SJCRH30 (cell line): ENCODE results near the gene YES1. TPM values are rescaled to one million over a fixed set of nuclear protein-coding genes. Genes with fewer than 3 reads are reported as not detected.

Experiments
- DNase-seq, 2 experiments: peaks; one replicate each; pipeline ENCODE4 v3.0.0-alpha.2; 2015 to 2020
- H3K27ac ChIP-seq: fragments of 250-450 bp; sonication (Bioruptor Pico); 2 replicates; pipeline ENCODE4 v1.5.1; 2020; ENCODE audit warnings: mild to moderate bottlenecking, moderate library complexity
- H3K27me3 ChIP-seq: fragments of 250-450 bp; sonication (Bioruptor Pico); 2 replicates; pipeline ENCODE4 v1.5.1; 2020; ENCODE audit warnings: mild to moderate bottlenecking, moderate library complexity
- H3K36me3 ChIP-seq: fragments of 250-450 bp; sonication (Bioruptor Pico); 2 replicates; pipeline ENCODE4 v1.5.1; 2020; ENCODE audit warnings: mild to moderate bottlenecking, moderate library complexity
- H3K4me1 ChIP-seq: fragments of 250-450 bp; sonication (Bioruptor Pico); 2 replicates; pipeline ENCODE4 v1.5.1; 2020; ENCODE audit warnings: mild to moderate bottlenecking, moderate library complexity
- H3K4me3 ChIP-seq: fragments of 250-450 bp; sonication (Bioruptor Pico); 2 replicates; pipeline ENCODE4 v1.5.1; 2020; ENCODE audit warnings: mild to moderate bottlenecking, moderate library complexity
- H3K9me3 ChIP-seq: fragments of 250-450 bp; sonication (Bioruptor Pico); replicated peaks from 2 replicates; pipeline ENCODE4 v1.5.1; 2020; ENCODE audit warnings: mild to moderate bottlenecking, moderate library complexity
- total RNA-seq: library from RNA; depleted of rRNA; stranded (reverse); fragments of >200 nt; shearing (Covaris generic); gene quantifications from 2 replicates; pipeline ENCODE4 v1.2.3, GENCODE V29; 2014

The YES1 gene
- total RNA-seq, 1 experiment from 2014 or later, result 185 TPM

- Histone ChIP-seq H3K27ac (no peak overlapping the region), H3K9me3 (no peaks in the 10 kb centered on the region), H3K4me3 (peak overlapping the region; percentile 63), H3K36me3 (no peaks in the 10 kb centered on the region), H3K4me1 (no peaks in the 10 kb centered on the region), H3K27me3 (no peaks in the 10 kb centered on the region)
- DNase-seq, result no peak
Observed at GRCh38 chr18:710418-711300, 101.4 kb downstream of the YES1 start.

GRCh38 chr18:709771-710170 lies 102.3 kb downstream of the YES1 start:
- DNase-seq, result no peak
- Histone ChIP-seq H3K36me3 (no peaks in the 10 kb centered on the region), H3K27ac (no peak overlapping the region)

DNA sequence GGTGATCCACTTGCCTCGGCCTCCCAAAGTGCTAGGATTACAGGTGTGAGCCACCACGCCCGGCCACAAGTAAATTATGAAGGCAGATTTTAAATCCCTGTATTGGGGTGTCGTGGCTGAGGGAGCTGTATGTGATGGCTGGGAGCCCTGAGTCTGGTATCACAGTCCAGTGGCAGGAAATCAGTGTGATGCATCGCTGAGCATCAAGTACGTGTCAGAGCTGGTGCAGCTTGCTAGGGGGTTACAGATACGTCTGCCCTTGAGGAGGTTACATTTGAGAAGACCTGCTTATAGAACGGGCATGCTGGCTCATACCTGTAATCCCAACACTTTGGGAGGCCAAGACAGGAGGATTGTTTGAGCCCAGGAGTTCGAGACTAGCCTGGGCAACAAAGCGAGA lies 103.9 kb downstream of the YES1 start:
- H3K4me1 ChIP-seq, result no peaks in the 10 kb centered on the region
- H3K36me3 ChIP-seq, result no peaks in the 10 kb centered on the region
- no peak for DNase-seq
- H3K27me3 ChIP-seq, result no peaks in the 10 kb centered on the region
- no peak overlapping the region for H3K27ac ChIP-seq
- no peak overlapping the region for H3K4me3 ChIP-seq
- H3K9me3 ChIP-seq, result no peaks in the 10 kb centered on the region

More at GRCh38 chr18:709771-710170, 102.3 kb downstream of the YES1 start:
- no peaks in the 10 kb centered on the region for H3K27me3 ChIP-seq
- H3K9me3 ChIP-seq, result no peaks in the 10 kb centered on the region
- H3K4me3 ChIP-seq, result no peak overlapping the region
- no peaks in the 10 kb centered on the region for H3K4me1 ChIP-seq

DNA sequence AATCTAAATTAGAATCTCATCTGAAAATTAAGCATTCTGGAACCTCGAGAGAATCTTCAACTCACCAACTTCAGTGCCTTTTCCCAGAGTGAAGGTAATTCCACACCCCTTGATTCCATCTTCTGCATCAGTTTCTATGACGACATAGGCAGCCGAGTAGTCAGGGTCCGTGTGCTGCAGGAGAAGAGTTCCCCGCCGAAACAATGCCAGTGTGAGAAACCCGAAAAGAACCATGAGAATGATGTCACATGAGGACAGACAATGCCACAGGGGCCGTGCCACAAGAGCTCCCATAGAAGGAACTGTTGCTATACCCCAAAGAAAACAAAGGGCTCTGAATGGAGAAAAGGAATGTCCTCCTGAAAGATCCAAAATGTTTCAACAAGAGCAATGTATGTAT lies 105.6 kb downstream of the YES1 start:
- H3K36me3 ChIP-seq, result no peaks in the 10 kb centered on the region
- no peak overlapping the region for H3K27ac ChIP-seq
- H3K27me3 ChIP-seq, result no peaks in the 10 kb centered on the region
- H3K4me1 ChIP-seq, result no peaks in the 10 kb centered on the region
- DNase-seq, result no peak
- H3K9me3 ChIP-seq, result no peaks in the 10 kb centered on the region
- no peak overlapping the region for H3K4me3 ChIP-seq

DNA sequence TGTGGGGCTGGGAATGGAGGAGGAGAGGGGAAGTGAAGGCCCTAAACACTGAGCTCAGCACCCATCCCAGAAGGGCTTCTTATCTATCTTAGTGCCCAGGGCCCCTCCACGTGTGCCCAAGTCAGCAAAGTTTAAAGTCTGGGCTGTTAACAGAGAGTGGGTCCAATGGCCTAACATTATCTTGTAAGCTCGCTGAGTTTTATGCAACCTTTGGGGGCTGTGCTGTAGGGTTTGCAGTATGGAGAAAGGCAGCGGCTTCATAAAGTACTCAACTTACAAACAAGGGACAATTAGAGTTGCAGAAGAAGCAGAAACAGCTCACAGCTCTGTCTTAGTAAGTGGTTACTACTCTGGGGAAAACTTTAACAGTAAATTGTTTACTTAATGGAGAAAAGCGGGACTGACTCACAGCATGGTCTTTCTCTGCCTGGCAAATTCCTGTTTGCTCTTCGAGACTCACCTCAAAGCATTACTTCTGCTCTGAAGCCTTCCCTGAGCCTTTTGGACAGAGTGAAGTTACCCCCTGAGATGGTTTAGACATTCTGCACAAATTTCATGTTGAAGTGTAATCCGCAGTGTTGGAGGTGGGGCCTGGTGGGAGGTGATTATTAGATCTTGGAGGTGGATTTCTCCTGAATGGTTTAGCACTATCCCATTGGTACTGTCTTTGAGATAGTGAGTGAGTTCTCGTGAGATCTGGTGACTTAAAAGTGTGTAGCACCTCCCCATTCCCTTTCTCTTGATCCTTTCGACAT lies 108.7 kb downstream of the YES1 start:
- no peaks in the 10 kb centered on the region for H3K27me3 ChIP-seq
- DNase-seq, result no peak
- no peaks in the 10 kb centered on the region for H3K36me3 ChIP-seq
- no peak overlapping the region for H3K27ac ChIP-seq
- H3K4me3 ChIP-seq, result no peak overlapping the region
- H3K4me1 ChIP-seq, result no peaks in the 10 kb centered on the region
- H3K9me3 ChIP-seq, result no peaks in the 10 kb centered on the region

DNA sequence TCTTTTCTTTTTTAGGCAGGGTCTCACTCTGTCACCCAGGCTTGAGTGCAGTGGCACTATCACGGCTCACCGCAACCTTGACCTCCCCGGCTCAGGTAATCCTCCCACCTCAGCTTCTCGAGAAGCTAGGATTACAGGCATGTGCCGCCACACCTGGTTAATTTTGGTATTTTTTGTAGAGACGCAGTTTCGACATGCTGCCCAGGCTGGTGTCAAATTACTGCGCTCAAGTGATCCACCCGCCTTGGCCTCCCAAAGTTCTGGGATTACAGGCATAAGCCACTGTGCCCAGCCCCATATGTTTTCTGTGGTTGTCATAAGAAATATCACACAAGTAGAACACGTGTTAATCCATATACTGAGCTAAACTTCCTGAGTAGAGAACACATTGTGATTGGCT lies 114.2 kb downstream of the YES1 start:
- Histone ChIP-seq H3K27ac (no peak overlapping the region), H3K27me3 (no peaks in the 10 kb centered on the region; the same call in 1 of the 2 replicates), H3K36me3 (no peaks in the 10 kb centered on the region), H3K4me3 (no peak overlapping the region), H3K9me3 (no peaks in the 10 kb centered on the region), H3K4me1 (0 out of 2 replicates have a peak, but pooled peaks cover 4% of the 10 kb centered on the region)
- DNase-seq, result peak in 1 of 2 experiments; percentile 41

DNA sequence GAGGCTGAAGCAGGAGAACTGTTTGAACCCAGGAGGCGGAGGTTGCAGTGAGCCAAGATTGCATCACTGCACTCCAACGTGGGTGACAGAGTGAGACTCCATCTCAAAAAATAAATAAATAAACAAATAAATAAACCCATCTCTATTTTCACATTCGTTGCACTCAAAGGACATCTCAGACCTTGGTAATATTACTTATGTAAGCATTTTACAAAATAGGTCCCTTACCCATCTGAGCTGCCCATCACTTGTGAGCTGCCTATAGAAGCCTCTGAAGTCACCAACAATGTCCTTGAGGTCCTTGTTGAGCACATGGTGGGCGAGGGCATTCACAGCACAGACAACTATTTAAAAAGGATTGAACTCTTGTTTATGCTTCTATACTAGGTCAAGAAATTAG lies 115.0 kb downstream of the YES1 start:
- Histone ChIP-seq H3K27ac (no peak overlapping the region), H3K27me3 (no peaks in the 10 kb centered on the region; the same call in 1 of the 2 replicates), H3K4me3 (no peak overlapping the region), H3K4me1 (0 out of 2 replicates have a peak, but pooled peaks cover 4% of the 10 kb centered on the region), H3K36me3 (no peaks in the 10 kb centered on the region), H3K9me3 (no peaks in the 10 kb centered on the region)
- DNase-seq, result no peak

DNA sequence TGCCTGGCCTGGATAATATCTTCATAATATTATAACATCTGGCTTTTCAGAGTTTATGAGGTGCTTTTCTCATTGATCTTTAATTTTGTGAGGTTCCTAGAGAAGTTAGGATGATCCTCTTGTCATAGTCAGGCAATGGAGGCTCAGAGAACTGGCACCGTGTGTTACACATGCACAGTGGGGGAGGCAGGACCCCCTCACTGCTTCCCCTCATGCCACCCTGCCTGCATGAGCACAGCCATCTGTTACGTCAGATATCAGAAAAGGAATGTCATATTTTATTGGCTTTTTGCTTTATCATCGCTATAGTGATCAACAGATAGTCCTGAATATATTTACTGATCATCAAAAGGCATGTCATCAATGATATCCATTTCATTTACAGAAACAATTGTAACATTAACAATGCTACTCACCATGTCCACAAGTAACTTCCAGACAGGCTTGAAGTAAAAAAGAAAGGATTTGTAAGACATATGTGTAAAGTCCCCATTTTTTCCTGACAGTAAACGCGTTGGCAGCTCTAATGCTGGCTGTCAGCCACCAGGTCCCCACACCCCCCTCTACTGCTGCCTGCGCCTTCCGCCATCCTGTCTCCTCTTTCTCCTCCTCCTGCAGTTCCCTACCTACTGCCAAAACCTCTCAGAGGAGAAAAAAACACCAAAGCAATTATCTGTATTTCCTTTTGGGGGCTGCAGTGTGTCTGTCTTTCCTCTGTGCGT lies 118.4 kb downstream of the YES1 start:
- H3K9me3 ChIP-seq, result no peaks in the 10 kb centered on the region
- DNase-seq, result no peak
- H3K4me3 ChIP-seq, result no peak overlapping the region
- no peaks in the 10 kb centered on the region; the same call in 1 of the 2 replicates for H3K27me3 ChIP-seq
- no peaks in the 10 kb centered on the region for H3K36me3 ChIP-seq
- no peak overlapping the region for H3K27ac ChIP-seq
- 0 out of 2 replicates have a peak, but pooled peaks cover 4% of the 10 kb centered on the region for H3K4me1 ChIP-seq

GRCh38 chr18:692824-693223 lies 119.2 kb downstream of the YES1 start:
- no peak overlapping the region for H3K4me3 ChIP-seq
- DNase-seq, result no peak
- no peaks in the 10 kb centered on the region for H3K36me3 ChIP-seq
- H3K9me3 ChIP-seq, result no peaks in the 10 kb centered on the region
- H3K27ac ChIP-seq, result no peak overlapping the region
- H3K27me3 ChIP-seq, result no peaks in the 10 kb centered on the region; the same call in 1 of the 2 replicates
- no peaks in the 10 kb centered on the region for H3K4me1 ChIP-seq

- DNase-seq, result peak in 1 of 2 experiments; percentile 48
- Histone ChIP-seq H3K36me3 (no peaks in the 10 kb centered on the region), H3K27me3 (no peaks in the 10 kb centered on the region; the same call in 1 of the 2 replicates), H3K27ac (no peak overlapping the region), H3K4me3 (no peak overlapping the region), H3K9me3 (no peaks in the 10 kb centered on the region), H3K4me1 (no peaks in the 10 kb centered on the region)
Observed at GRCh38 chr18:688323-688722, 123.7 kb downstream of the YES1 start.

DNA sequence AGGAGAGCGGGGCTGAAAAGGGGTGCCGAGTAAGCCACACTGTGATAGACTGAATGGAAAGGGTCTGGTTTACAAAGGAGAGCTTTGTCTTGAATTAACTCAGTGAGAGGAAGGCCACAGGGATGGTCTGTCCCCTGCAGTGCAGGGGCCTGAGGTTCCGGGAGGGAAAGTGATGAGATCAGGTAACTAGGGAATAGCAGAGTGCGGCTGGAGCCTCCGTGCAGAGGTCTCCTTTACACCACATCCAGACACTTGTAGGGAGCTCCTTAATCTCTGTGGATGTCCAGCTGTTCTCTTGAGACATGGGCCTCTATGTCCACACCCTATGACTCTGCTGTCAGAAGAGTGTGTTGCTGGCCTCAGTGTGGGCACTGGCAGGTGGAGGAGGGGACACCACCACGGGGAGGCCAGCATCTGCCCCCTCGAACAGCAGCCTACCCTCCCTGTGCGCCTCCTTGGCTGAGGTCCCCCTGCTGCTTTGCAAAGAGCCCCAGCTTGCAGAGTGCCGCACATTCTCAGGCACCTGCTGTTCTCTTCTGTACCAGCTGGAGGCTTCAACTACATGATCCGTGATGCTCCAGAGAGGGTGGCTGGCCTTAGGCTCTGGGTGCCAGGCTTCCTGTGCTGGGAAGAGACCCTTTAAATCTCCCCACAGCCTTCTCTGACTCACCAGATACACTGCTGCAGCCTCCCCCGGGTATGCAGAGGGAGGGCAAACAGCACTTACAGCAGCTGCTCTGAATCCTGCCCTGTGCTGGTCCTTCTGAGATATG lies 125.5 kb downstream of the YES1 start:
- H3K9me3 ChIP-seq, result no peaks in the 10 kb centered on the region
- DNase-seq, result peak; percentile 34 to 43
- H3K27ac ChIP-seq, result no peak overlapping the region
- no peaks in the 10 kb centered on the region for H3K27me3 ChIP-seq
- H3K4me3 ChIP-seq, result no peak overlapping the region
- no peaks in the 10 kb centered on the region for H3K36me3 ChIP-seq
- no peaks in the 10 kb centered on the region for H3K4me1 ChIP-seq

DNA sequence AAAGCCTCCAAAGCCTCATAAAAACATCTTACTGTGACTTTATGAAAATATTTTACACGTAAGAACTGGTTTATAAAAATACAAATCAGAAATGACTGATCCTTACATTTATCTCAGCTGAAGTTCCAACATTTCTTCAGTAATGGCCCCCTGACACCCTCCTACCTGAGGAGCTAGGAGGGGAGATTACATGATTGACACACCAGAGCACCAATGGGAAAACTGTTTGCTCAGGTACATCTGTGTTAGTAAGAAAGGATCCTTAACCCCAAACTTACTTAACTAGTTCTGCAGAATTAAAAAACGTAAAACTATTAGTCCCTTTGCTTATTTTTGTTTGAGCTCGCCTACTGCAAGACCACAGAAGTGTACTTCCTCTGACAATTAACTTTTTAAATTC lies 126.6 kb downstream of the YES1 start:
- Histone ChIP-seq H3K27ac (no peak overlapping the region), H3K27me3 (no peaks in the 10 kb centered on the region), H3K9me3 (no peaks in the 10 kb centered on the region), H3K4me3 (no peak overlapping the region), H3K4me1 (no peaks in the 10 kb centered on the region), H3K36me3 (no peaks in the 10 kb centered on the region)
- DNase-seq, result no peak

- H3K27me3 ChIP-seq, result no peaks in the 10 kb centered on the region
- no peaks in the 10 kb centered on the region for H3K4me1 ChIP-seq
- H3K27ac ChIP-seq, result no peak overlapping the region
- no peaks in the 10 kb centered on the region for H3K9me3 ChIP-seq
- H3K4me3 ChIP-seq, result no peak overlapping the region
- DNase-seq, result no peak
- H3K36me3 ChIP-seq, result no peaks in the 10 kb centered on the region
Observed at GRCh38 chr18:683531-683930, 128.5 kb downstream of the YES1 start.

- DNase-seq, result no peak
- H3K9me3 ChIP-seq, result no peaks in the 10 kb centered on the region
Observed at GRCh38 chr18:682833-683232, 129.2 kb downstream of the YES1 start.

More at GRCh38 chr18:682833-683232, 129.2 kb downstream of the YES1 start:
- Histone ChIP-seq H3K27me3 (no peaks in the 10 kb centered on the region), H3K4me1 (no peaks in the 10 kb centered on the region), H3K36me3 (no peaks in the 10 kb centered on the region), H3K4me3 (no peak overlapping the region), H3K27ac (no peak overlapping the region)
